ENCODE data around the gene NRF1.

The NRF1 gene

DNA sequence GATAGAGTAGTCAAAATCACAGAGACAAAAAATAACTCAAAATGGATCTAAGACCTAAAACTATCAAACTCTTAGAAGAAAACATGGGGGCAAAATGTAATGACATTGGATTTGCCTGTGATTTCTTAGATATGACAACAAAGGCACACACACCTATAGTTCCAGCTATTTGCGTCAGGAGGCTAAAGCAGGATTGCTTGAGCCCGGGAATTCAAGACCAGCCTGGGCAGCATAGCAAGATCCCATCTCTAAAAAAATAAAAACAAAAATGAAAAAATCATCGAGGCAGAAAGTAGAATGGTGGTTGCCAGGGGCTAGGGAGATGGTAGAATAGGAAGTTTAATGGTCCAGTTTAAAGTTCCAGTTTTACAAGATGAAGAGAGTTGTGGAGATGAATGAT is 113.3 kb downstream of the NRF1 start:
- Histone ChIP-seq H3K4me1 (ENCODE audit: control insufficient read depth, low read depth, low read length) (no peaks in the 10 kb centered on the region), H3K9me3 (ENCODE audit: control insufficient read depth, low read depth, low read length) (no peaks in the 10 kb centered on the region), H3K4me3 (ENCODE audit: low read length) (no peak overlapping the region), H3K9ac (ENCODE audit: low read length) (no peak overlapping the region), H3K27ac (ENCODE audit: low read length) (no peak overlapping the region), H3K36me3 (ENCODE audit: control insufficient read depth, low read depth, low read length) (peaks cover 35% of the 10 kb centered on the region), H3K27me3 (ENCODE audit: control insufficient read depth, insufficient read depth, low read length) (no peaks in the 10 kb centered on the region)

DNA sequence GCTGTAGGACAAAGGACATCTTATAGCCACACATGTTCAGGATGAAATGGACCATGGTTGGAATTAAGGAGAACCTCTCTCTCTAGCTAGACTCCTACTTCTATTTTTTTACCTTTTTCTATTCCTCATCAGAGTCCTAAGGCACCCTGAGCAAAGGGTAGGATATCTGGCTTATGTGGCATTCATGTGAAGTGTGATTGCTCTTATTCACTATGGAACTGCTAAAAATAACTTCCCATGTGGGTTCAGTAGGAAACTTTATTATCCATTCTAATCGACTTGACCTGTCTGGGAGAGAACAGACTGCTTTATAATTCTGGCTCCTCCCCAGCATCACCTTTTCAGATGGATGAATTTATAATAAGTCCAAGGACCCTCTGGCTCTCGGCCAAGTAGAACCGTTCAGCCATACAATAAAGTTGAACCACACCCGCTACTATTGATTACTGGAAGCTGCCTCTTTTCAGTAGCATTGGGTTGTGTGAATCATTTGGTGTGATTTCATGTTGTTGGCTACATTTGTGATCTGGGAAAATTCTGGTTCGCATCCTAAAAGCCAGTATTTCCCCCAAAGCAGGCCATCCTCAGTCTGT is 117.5 kb downstream of the NRF1 start:
- peaks cover 38% of the 10 kb centered on the region for H3K36me3 ChIP-seq (ENCODE audit: control insufficient read depth, low read depth, low read length)

GRCh38 chr7:129729511-129729910 is 118.0 kb downstream of the NRF1 start:
- no peak overlapping the region for H3K27ac ChIP-seq (ENCODE audit: low read length)
- no peak overlapping the region for H3K9ac ChIP-seq (ENCODE audit: low read length)
- H3K4me1 ChIP-seq (ENCODE audit: control insufficient read depth, low read depth, low read length), result no peaks in the 10 kb centered on the region
- H3K4me3 ChIP-seq (ENCODE audit: low read length), result no peak overlapping the region
- H3K36me3 ChIP-seq (ENCODE audit: control insufficient read depth, low read depth, low read length), result peaks cover 36% of the 10 kb centered on the region
- no peaks in the 10 kb centered on the region for H3K9me3 ChIP-seq (ENCODE audit: control insufficient read depth, low read depth, low read length)
- H3K27me3 ChIP-seq (ENCODE audit: control insufficient read depth, insufficient read depth, low read length), result no peaks in the 10 kb centered on the region

More for the DNA sequence above, 117.5 kb downstream of the NRF1 start:
- Histone ChIP-seq H3K9ac (ENCODE audit: low read length) (no peak overlapping the region), H3K27ac (ENCODE audit: low read length) (no peak overlapping the region), H3K27me3 (ENCODE audit: control insufficient read depth, insufficient read depth, low read length) (no peaks in the 10 kb centered on the region), H3K4me3 (ENCODE audit: low read length) (no peak overlapping the region), H3K9me3 (ENCODE audit: control insufficient read depth, low read depth, low read length) (no peaks in the 10 kb centered on the region), H3K4me1 (ENCODE audit: control insufficient read depth, low read depth, low read length) (no peaks in the 10 kb centered on the region)

GRCh38 chr7:129730159-129730558 is 118.6 kb downstream of the NRF1 start:
- Histone ChIP-seq H3K9ac (ENCODE audit: low read length) (no peak overlapping the region), H3K4me1 (ENCODE audit: control insufficient read depth, low read depth, low read length) (no peaks in the 10 kb centered on the region), H3K36me3 (ENCODE audit: control insufficient read depth, low read depth, low read length) (peaks cover 33% of the 10 kb centered on the region), H3K27ac (ENCODE audit: low read length) (no peak overlapping the region), H3K4me3 (ENCODE audit: low read length) (no peak overlapping the region), H3K9me3 (ENCODE audit: control insufficient read depth, low read depth, low read length) (no peaks in the 10 kb centered on the region), H3K27me3 (ENCODE audit: control insufficient read depth, insufficient read depth, low read length) (no peaks in the 10 kb centered on the region)

DNA sequence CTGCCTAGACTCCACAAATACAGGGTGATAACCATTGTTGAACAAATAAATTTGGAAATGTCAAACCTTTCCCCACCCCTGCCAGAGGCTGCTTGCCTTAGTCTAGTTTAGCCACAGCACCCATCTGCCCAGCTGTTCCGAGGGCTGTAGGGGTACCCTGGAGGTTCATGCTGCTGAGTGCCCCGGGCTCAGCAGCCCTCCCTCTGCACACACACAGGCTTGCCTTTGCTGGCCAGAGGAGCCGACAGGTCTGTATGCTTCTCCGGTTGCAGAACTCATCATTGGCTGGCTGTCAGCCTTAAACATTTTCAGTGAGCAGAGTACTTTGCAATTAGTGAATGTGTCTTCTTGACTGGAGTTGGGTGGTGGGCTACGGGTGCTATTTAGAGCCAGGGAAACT is 122.9 kb downstream of the NRF1 start:
- peaks cover 9% of the 10 kb centered on the region for H3K4me1 ChIP-seq (ENCODE audit: control insufficient read depth, low read depth, low read length)
- H3K9me3 ChIP-seq (ENCODE audit: control insufficient read depth, low read depth, low read length), result no peaks in the 10 kb centered on the region
- H3K27me3 ChIP-seq (ENCODE audit: control insufficient read depth, insufficient read depth, low read length), result no peaks in the 10 kb centered on the region
- peaks cover 23% of the 10 kb centered on the region for H3K36me3 ChIP-seq (ENCODE audit: control insufficient read depth, low read depth, low read length)
- no peak overlapping the region for H3K9ac ChIP-seq (ENCODE audit: low read length)
- no peak overlapping the region for H3K4me3 ChIP-seq (ENCODE audit: low read length)
- H3K27ac ChIP-seq (ENCODE audit: low read length), result no peak overlapping the region

- H3K36me3 ChIP-seq (ENCODE audit: control insufficient read depth, low read depth, low read length), result peaks cover 4% of the 10 kb centered on the region
- H3K9ac ChIP-seq (ENCODE audit: low read length), result no peak overlapping the region
- no peak overlapping the region for H3K4me3 ChIP-seq (ENCODE audit: low read length)
- H3K27ac ChIP-seq (ENCODE audit: low read length), result no peak overlapping the region
- H3K4me1 ChIP-seq (ENCODE audit: control insufficient read depth, low read depth, low read length), result peaks cover 23% of the 10 kb centered on the region
- H3K27me3 ChIP-seq (ENCODE audit: control insufficient read depth, insufficient read depth, low read length), result no peaks in the 10 kb centered on the region
- H3K9me3 ChIP-seq (ENCODE audit: control insufficient read depth, low read depth, low read length), result no peaks in the 10 kb centered on the region
These were observed 127.9 kb downstream of the NRF1 start for GRCh38 chr7:129739427-129739826.

GRCh38 chr7:129740574-129741410 is 129.3 kb downstream of the NRF1 start:
- peaks cover 23% of the 10 kb centered on the region for H3K4me1 ChIP-seq (ENCODE audit: control insufficient read depth, low read depth, low read length)
- H3K4me3 ChIP-seq (ENCODE audit: low read length), result no peak overlapping the region
- H3K36me3 ChIP-seq (ENCODE audit: control insufficient read depth, low read depth, low read length), result no peaks in the 10 kb centered on the region
- no peak overlapping the region for H3K9ac ChIP-seq (ENCODE audit: low read length)
- H3K27me3 ChIP-seq (ENCODE audit: control insufficient read depth, insufficient read depth, low read length), result no peaks in the 10 kb centered on the region
- H3K27ac ChIP-seq (ENCODE audit: low read length), result no peak overlapping the region
- no peaks in the 10 kb centered on the region for H3K9me3 ChIP-seq (ENCODE audit: control insufficient read depth, low read depth, low read length)

GRCh38 chr7:129741743-129742213 is 130.3 kb downstream of the NRF1 start:
- Histone ChIP-seq H3K27ac (ENCODE audit: low read length) (no peak overlapping the region), H3K4me3 (ENCODE audit: low read length) (no peak overlapping the region), H3K9ac (ENCODE audit: low read length) (no peak overlapping the region), H3K9me3 (ENCODE audit: control insufficient read depth, low read depth, low read length) (no peaks in the 10 kb centered on the region), H3K4me1 (ENCODE audit: control insufficient read depth, low read depth, low read length) (peaks cover 23% of the 10 kb centered on the region), H3K27me3 (ENCODE audit: control insufficient read depth, insufficient read depth, low read length) (no peaks in the 10 kb centered on the region), H3K36me3 (ENCODE audit: control insufficient read depth, low read depth, low read length) (no peaks in the 10 kb centered on the region)

DNA sequence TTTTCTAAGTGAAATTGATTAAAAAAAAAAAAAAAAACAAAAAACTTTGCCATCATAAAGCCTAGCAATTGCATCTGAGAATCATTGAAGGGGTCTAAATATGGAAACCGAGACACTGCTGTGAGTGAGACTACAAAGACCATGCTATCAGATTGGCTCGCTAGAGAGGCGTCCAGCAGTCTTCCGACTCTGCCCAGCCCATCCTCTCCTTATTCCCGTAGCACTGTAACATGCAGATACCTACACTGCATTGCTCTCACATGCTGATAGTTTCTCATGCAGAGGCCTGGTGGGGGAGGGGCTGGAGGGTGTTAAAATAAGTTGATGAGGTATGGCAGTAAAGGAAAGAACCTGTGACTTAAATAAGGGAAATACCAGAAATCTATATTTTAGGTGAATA is 130.7 kb downstream of the NRF1 start:
- H3K27ac ChIP-seq (ENCODE audit: low read length), result no peak overlapping the region
- no peaks in the 10 kb centered on the region for H3K27me3 ChIP-seq (ENCODE audit: control insufficient read depth, insufficient read depth, low read length)
- no peaks in the 10 kb centered on the region for H3K36me3 ChIP-seq (ENCODE audit: control insufficient read depth, low read depth, low read length)

GRCh38 chr7:129746857-129747529 is 135.5 kb downstream of the NRF1 start:
- Histone ChIP-seq H3K4me3 (ENCODE audit: low read length) (no peak overlapping the region), H3K36me3 (ENCODE audit: control insufficient read depth, low read depth, low read length) (peaks cover 2% of the 10 kb centered on the region), H3K27me3 (ENCODE audit: control insufficient read depth, insufficient read depth, low read length) (no peaks in the 10 kb centered on the region), H3K4me1 (ENCODE audit: control insufficient read depth, low read depth, low read length) (peaks cover 5% of the 10 kb centered on the region), H3K27ac (ENCODE audit: low read length) (no peak overlapping the region), H3K9ac (ENCODE audit: low read length) (no peak overlapping the region), H3K9me3 (ENCODE audit: control insufficient read depth, low read depth, low read length) (no peaks in the 10 kb centered on the region)

More for the DNA sequence above, 130.7 kb downstream of the NRF1 start:
- no peak overlapping the region for H3K4me3 ChIP-seq (ENCODE audit: low read length)
- H3K4me1 ChIP-seq (ENCODE audit: control insufficient read depth, low read depth, low read length), result peaks cover 23% of the 10 kb centered on the region
- no peak overlapping the region for H3K9ac ChIP-seq (ENCODE audit: low read length)
- H3K9me3 ChIP-seq (ENCODE audit: control insufficient read depth, low read depth, low read length), result no peaks in the 10 kb centered on the region

DNA sequence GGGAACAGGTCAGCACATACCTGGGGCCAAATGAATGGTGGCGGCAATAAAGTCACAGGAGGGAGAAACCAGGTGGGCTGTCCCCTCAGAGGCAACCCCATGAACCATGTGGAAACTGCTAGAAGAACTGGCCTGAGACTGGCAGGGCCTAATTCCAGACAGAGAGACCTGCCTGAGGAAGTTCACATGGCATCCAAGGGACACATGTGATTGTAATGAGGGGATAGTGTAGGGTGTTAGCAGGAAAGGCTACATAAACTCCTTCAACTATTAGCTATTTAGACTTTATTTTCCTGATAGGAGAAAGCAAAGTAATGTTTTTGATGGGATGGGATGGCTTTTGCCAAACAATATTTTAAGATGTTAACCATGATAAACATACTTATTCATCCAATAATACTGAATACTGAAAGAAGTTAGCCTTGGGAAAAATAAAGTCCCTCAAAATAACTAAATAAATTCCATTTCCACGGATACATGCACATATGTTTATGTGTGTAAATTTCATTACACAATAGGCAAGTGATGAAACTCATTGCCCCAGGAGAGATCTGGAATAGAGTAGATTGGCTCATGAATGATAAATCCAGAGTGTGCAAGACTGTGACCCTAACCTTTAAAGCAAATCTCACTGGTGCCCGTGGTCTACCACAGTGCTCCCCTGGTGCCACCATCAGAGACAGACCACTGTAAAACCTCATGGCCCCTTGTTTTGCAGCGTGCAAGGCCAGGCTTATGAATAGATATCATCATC is 137.0 kb downstream of the NRF1 start:
- Histone ChIP-seq H3K27me3 (ENCODE audit: control insufficient read depth, insufficient read depth, low read length) (no peaks in the 10 kb centered on the region), H3K9ac (ENCODE audit: low read length) (no peak overlapping the region), H3K4me1 (ENCODE audit: control insufficient read depth, low read depth, low read length) (no peaks in the 10 kb centered on the region), H3K36me3 (ENCODE audit: control insufficient read depth, low read depth, low read length) (peaks cover 2% of the 10 kb centered on the region), H3K27ac (ENCODE audit: low read length) (no peak overlapping the region), H3K4me3 (ENCODE audit: low read length) (no peak overlapping the region), H3K9me3 (ENCODE audit: control insufficient read depth, low read depth, low read length) (no peaks in the 10 kb centered on the region)

Data from iPS-18a (cell line).